GM12878 (cell line): ENCODE results near the gene PPP1R27. TPM values are rescaled to one million over a fixed set of nuclear protein-coding genes. Genes with fewer than 3 reads are reported as not detected.

Experiments
- ATAC-seq: fragments of 200-7000 bp; cut with Tn5 transposase; 3 replicates; pipeline ENCODE4 v1.9.1; 2020; ENCODE audit warnings: mild to moderate bottlenecking, moderate library complexity
- BruUV-seq: library from RNA; stranded (reverse); fragments of 400-500 nt; replicated peaks from 2 replicates; lab custom pipeline; 2021; lab: Mats Ljungman, UMichigan
- CTCF ChIA-PET: fragments of 300-600 bp; sonication (Branson Sonifier 250); formaldehyde crosslinking; extraction: SDS; loops from one replicate; lab custom pipeline; 2021; ENCODE audit warnings: inconsistent platforms; lab: Yijun Ruan, JAX
- POLR2A ChIA-PET: fragments of 350-600 bp; formaldehyde crosslinking; extraction: SDS; loops from one replicate; lab custom pipeline; 2021; ENCODE audit warnings: inconsistent platforms; lab: Charles Lee
- RAD21 ChIA-PET: fragments of 300-600 bp; sonication (Branson Sonifier 250); formaldehyde crosslinking; loops from one replicate; lab custom pipeline; 2023; ENCODE audit warnings: antibody characterized with exemption; ENCODE audit not compliant: unreplicated experiment; lab: Charles Lee
- SMC1A ChIA-PET: fragments of 300-600 bp; sonication (Branson Sonifier 250); formaldehyde crosslinking; loops from one replicate; lab custom pipeline; 2023; ENCODE audit not compliant: unreplicated experiment, uncharacterized antibody; lab: Charles Lee
- DNase-seq: peaks from one replicate; pipeline ENCODE4 v3.0.0-alpha.2; 2011; ENCODE audit warnings: low read depth, low spot score
- FAIRE-seq: peaks from 3 replicates; lab custom pipeline; 2011; peaks lifted over from hg19 to GRCh38; lab: Jason Lieb, UNC
- H2AFZ ChIP-seq: 2 replicates; pipeline ENCODE4 v1.6.0; 2011; ENCODE audit warnings: low read depth, low read length, control low read depth; ENCODE audit not compliant: control insufficient read depth
- H3K27ac ChIP-seq: 2 replicates; pipeline ENCODE4 v1.5.1; 2011; ENCODE audit warnings: control low read depth; ENCODE audit not compliant: control insufficient read depth, insufficient read depth
- H3K27me3 ChIP-seq, 2 experiments: replicated peaks in 1 of 2; 2 replicates each; pipeline versions ENCODE4 v1.6.0 to v1.6.1; 2011; ENCODE audit warnings: low read length in 1 of 2; ENCODE audit not compliant: control insufficient read depth in 2 of 2, insufficient read depth in 2 of 2
- H3K36me3 ChIP-seq, 2 experiments: 2 replicates each; pipeline ENCODE4 v1.5.1; 2011; ENCODE audit warnings: low read length in 1 of 2; ENCODE audit not compliant: control insufficient read depth in 2 of 2, insufficient read depth in 2 of 2
- H3K4me1 ChIP-seq: 2 replicates; pipeline ENCODE4 v1.6.1; 2011; ENCODE audit warnings: mild to moderate bottlenecking, low read length, moderate library complexity, mixed read lengths; ENCODE audit not compliant: control insufficient read depth, insufficient read depth
- H3K4me2 ChIP-seq: 2 replicates; pipeline ENCODE4 v1.6.0; 2011; ENCODE audit warnings: control low read depth; ENCODE audit not compliant: control insufficient read depth, insufficient read depth
- H3K4me3 ChIP-seq: fragments of 200-600 bp; sonication (generic); 2 replicates; pipeline ENCODE4 v1.5.1; 2016
- H3K79me2 ChIP-seq: 2 replicates; pipeline ENCODE4 v1.6.0; 2011; ENCODE audit warnings: low read length; ENCODE audit not compliant: control insufficient read depth, insufficient read depth
- H3K9ac ChIP-seq: 2 replicates; pipeline ENCODE4 v1.8.0; 2011; ENCODE audit warnings: low read length, control low read depth, mixed read lengths; ENCODE audit not compliant: control insufficient read depth, insufficient read depth
- H3K9me3 ChIP-seq: replicated peaks from 3 replicates; pipeline ENCODE4 v1.5.1; 2011; ENCODE audit warnings: mild to moderate bottlenecking, low read length; ENCODE audit not compliant: control insufficient read depth, insufficient read depth
- H4K20me1 ChIP-seq: 2 replicates; pipeline ENCODE4 v1.6.0; 2011; ENCODE audit not compliant: control insufficient read depth, insufficient read depth
- ATF7 ChIP-seq: fragments of 450-650 bp; IDR thresholded peaks from 2 replicates; pipeline ENCODE4 v1.6.1; 2016; ENCODE audit warnings: low read depth, mild to moderate bottlenecking
- CEBPB ChIP-seq, 2 experiments: fragments of 150-350 bp in 1 of 2; IDR thresholded peaks; 2 replicates each; pipeline ENCODE4 v1.6.1; 2012 to 2014; ENCODE audit warnings: low read depth in 2 of 2, low read length in 2 of 2, borderline replicate concordance in 1 of 2, inconsistent platforms in 1 of 2
- EED ChIP-seq: sonication (generic); IDR thresholded peaks from 2 replicates; pipeline ENCODE4 v1.6.1; 2016; ENCODE audit warnings: antibody characterized with exemption, low read depth
- ETV6 ChIP-seq, 2 experiments: fragments of 450-650 bp in 1 of 2; IDR thresholded peaks in 1 of 2; conservative IDR thresholded peaks in 1 of 2; 2 replicates each; pipeline ENCODE4 v1.6.1; 2014; ENCODE audit warnings: antibody characterized with exemption in 1 of 2, borderline replicate concordance in 1 of 2, low read depth in 1 of 2, mild to moderate bottlenecking in 1 of 2, moderate library complexity in 1 of 2
- FOXM1 ChIP-seq: IDR thresholded peaks from 2 replicates; pipeline ENCODE4 v1.6.1; 2012; ENCODE audit warnings: low read depth, mild to moderate bottlenecking, inconsistent platforms, low read length, moderate library complexity
- GABPA ChIP-seq: IDR thresholded peaks from 2 replicates; pipeline ENCODE4 v1.6.1; 2014; ENCODE audit warnings: antibody characterized with exemption, low read depth, mild to moderate bottlenecking, inconsistent platforms
- NBN ChIP-seq: fragments of 450-650 bp; IDR thresholded peaks from 2 replicates; pipeline ENCODE4 v1.6.1; 2016
- NR2C1 ChIP-seq: fragments of 450-650 bp; IDR thresholded peaks from 2 replicates; pipeline ENCODE4 v1.6.1; 2017; ENCODE audit warnings: antibody characterized with exemption, mild to moderate bottlenecking, moderate library complexity
- PAX5 ChIP-seq: IDR thresholded peaks from 2 replicates; pipeline ENCODE4 v1.6.1; 2011; ENCODE audit warnings: low read depth, low read length, borderline replicate concordance
- POLR2AphosphoS2 ChIP-seq: IDR thresholded peaks from 2 replicates; pipeline ENCODE4 v1.6.1; 2011; ENCODE audit warnings: low read depth, mild to moderate bottlenecking, low read length, improper control_type of control experiment, moderate library complexity
- RAD21 ChIP-seq: IDR thresholded peaks from 2 replicates; pipeline ENCODE4 v1.6.1; 2011; ENCODE audit warnings: mild to moderate bottlenecking, low read depth, low read length, moderate library complexity; ENCODE audit not compliant: insufficient read depth
- STAT3 ChIP-seq: IDR thresholded peaks from 2 replicates; pipeline ENCODE4 v1.6.1; 2011; ENCODE audit warnings: low read depth, low read length, improper control_type of control experiment
- SUPT20H ChIP-seq: IDR thresholded peaks from 2 replicates; pipeline ENCODE4 v1.6.1; 2011; ENCODE audit warnings: low read depth, mild to moderate bottlenecking, low read length, moderate library complexity, borderline replicate concordance; ENCODE audit not compliant: control insufficient read depth
- TARDBP ChIP-seq: IDR thresholded peaks from 2 replicates; pipeline ENCODE4 v1.6.1; 2016; ENCODE audit warnings: borderline replicate concordance
- TCF12 ChIP-seq: IDR thresholded peaks from 2 replicates; pipeline ENCODE4 v1.6.1; 2011; ENCODE audit warnings: low read depth, mild to moderate bottlenecking, low read length
- USF1 ChIP-seq: IDR thresholded peaks from 2 replicates; pipeline ENCODE4 v1.6.1; 2011; ENCODE audit warnings: borderline replicate concordance, low read depth, mild to moderate bottlenecking, moderate library complexity, mixed read lengths, low read length; ENCODE audit not compliant: insufficient read depth; ENCODE audit errors: extremely low read length
- YY1 ChIP-seq: IDR thresholded peaks from 2 replicates; pipeline ENCODE4 v1.6.1; 2011; ENCODE audit warnings: low read depth, mild to moderate bottlenecking, low read length
- ZNF24 ChIP-seq: fragments of 450-650 bp; IDR thresholded peaks from 2 replicates; pipeline ENCODE4 v1.6.1; 2017; ENCODE audit warnings: antibody characterized with exemption, mild to moderate bottlenecking
- ZNF384 ChIP-seq: IDR thresholded peaks from 2 replicates; pipeline ENCODE4 v1.6.1; 2012; ENCODE audit warnings: low read depth, mild to moderate bottlenecking, low read length, improper control_type of control experiment, borderline replicate concordance
- WGBS: methylation state at CpG from one replicate; pipeline ENCODE4 v1.1.6; 2016; ENCODE audit warnings: low lambda C conversion rate; ENCODE audit not compliant: insufficient replicate concordance, insufficient coverage; ENCODE audit errors: missing lambda C conversion rate; 5-methylcytosine and 5-hydroxymethylcytosine counted together
- in situ Hi-C: fragments of 300-500 bp; cut with MboI; formaldehyde crosslinking; loops from 9 replicates; pipeline ENCODE4 v1.14.3; 2018; ENCODE audit warnings: mixed read lengths
- intact Hi-C: fragments of 100-400 bp; cut with micrococcal nuclease; formaldehyde crosslinking; loops from one replicate; pipeline ENCODE4 v1.14.2; 2022; ENCODE audit not compliant: unreplicated experiment
- polyA plus RNA-seq, 11 experiments: library from polyadenylated mRNA; depleted of rRNA in 4 of 11; unstranded in 6 of 11; stranded (reverse) in 5 of 11; fragments of >200 nt; fragmentation: Nextera tagmentation in 4 of 11; fragmentation: Illumina TruSeq in 1 of 11; extraction: Ambion mirVana in 4 of 11; extraction: Trizol in 1 of 11; gene quantifications; 1 replicate in 1 of 11; 2 replicates in 10 of 11; pipeline versions ENCODE4 v1.2.1 to v1.2.3, GENCODE V29; 2011 to 2016; ENCODE audit warnings: inconsistent platforms in 2 of 11, missing spikeins in 2 of 11, low read depth in 1 of 11
- total RNA-seq, 4 experiments: library from RNA; depleted of rRNA in 3 of 4; stranded (reverse); fragments of >200 nt in 3 of 4; fragmentation: Illumina TruSeq in 1 of 4; extraction: Trizol in 1 of 4; gene quantifications; 2 replicates each; pipeline versions ENCODE4 v1.2.1 to v1.2.3, GENCODE V29; 2013 to 2021
- TF ChIP-seq, protein P1 (sequence below): IDR thresholded peaks from 2 replicates; pipeline ENCODE4 v1.6.1; 2011; ENCODE audit warnings: low read depth, mild to moderate bottlenecking, low read length, moderate library complexity, borderline replicate concordance; ENCODE audit errors: extremely low read depth
- TF ChIP-seq, protein P2 (sequence below): IDR thresholded peaks from 2 replicates; pipeline ENCODE4 v1.6.1; 2012; ENCODE audit warnings: low read depth, low read length, improper control_type of control experiment

The PPP1R27 gene
- total and polyA plus RNA-seq, 10 of the 15 experiments (the other 5 are each of a cell fraction or from before 2014, with no cell fraction given) = 0.17 to 1.6 (median 0.49) TPM; not detected in 3

- ATAC-seq (no peak), FAIRE-seq (no peak), DNase-seq (no peak)
- Histone ChIP-seq H3K36me3 (peaks cover 7 to 31% of the 10 kb centered on the region in 2 experiments), H2AFZ (peak within 1 kb of the TSS; percentile 67), H3K4me1 (peaks cover 23% of the 10 kb centered on the region), H3K79me2 (peaks cover 76% of the 10 kb centered on the region), H3K27ac (peak within 1 kb of the TSS; percentile 98), H3K27me3 (no peaks in the 10 kb centered on the region), H3K9ac (peak within 1 kb of the TSS; percentile 99), H4K20me1 (peaks cover 3% of the 10 kb centered on the region; the same call in 1 of the 2 replicates), H3K4me2 (peak within 1 kb of the TSS; percentile 91), H3K9me3 (no peaks in the 10 kb centered on the region), H3K4me3 (peak within 1 kb of the TSS; percentile 100)
- in situ Hi-C loops = no loop called here
- SMC1A ChIA-PET = interaction anchor here (0.8 to 1.5 kb wide), 2 partner anchors 26 to 178 kb away, joined by 3 to 6 read pairs; partner anchors contain the start of gene MCRIP1
- RAD21 ChIA-PET = interaction anchor here (1.0 to 1.2 kb wide), 2 partner anchors 27 to 68 kb away, joined by 3 read pairs; partner anchors contain the start of genes MAFG and MCRIP1
- intact Hi-C loops = loop anchor here (5.0 kb wide), 1 partner anchor 162 kb away; the partner anchor contains the start of genes CENPX and LRRC45
- POLR2A ChIA-PET = interaction anchor here (0.5 to 1.9 kb wide), 6 partner anchors 10 to 132 kb away, joined by 3 to 15 read pairs (median 10); partner anchors contain the start of gene MCRIP1
- under 1% methylated on average over 85 of the region's 95 CpGs for WGBS
- CTCF ChIA-PET = interaction anchor here (0.7 to 1.4 kb wide), 4 partner anchors 9 to 125 kb away, joined by 3 to 7 read pairs (median 4); partner anchors contain the start of genes ARHGDIA and MCRIP1
- no TSS peak for BruUV-seq
- TF ChIP-seq CEBPB (IDR thresholded peaks at IDR 0.05; ENCODE audit: borderline replicate concordance in 1 of 2, low read depth in 2 of 2, low read length in 2 of 2) (no peak), STAT3 (no peak), ATF7 (no peak), ZNF384 (no peak), RAD21 (no peak), ETV6 (conservative IDR thresholded peaks at IDR 0.05 in 1 of 2, IDR thresholded peaks at IDR 0.05 in 1 of 2; ENCODE audit: borderline replicate concordance in 1 of 2, low read depth in 1 of 2) (no peak), EED (no peak), POLR2AphosphoS2 (peak; percentile 78; the same call in 1 of the 2 replicates), TCF12 (peak; percentile 61; the same call in 1 of the 2 replicates), NBN (no peak), GABPA (no peak), ZNF24 (0 out of 2 replicates have a peak, but pooled peaks have one; percentile 35), FOXM1 (no peak), YY1 (no peak), TARDBP (no peak), USF1 (no peak), SUPT20H (no peak), NR2C1 (peak; percentile 93), PAX5 (peak; percentile 9; the same call in 1 of the 2 replicates)
- TF ChIP-seq, protein P1, sequence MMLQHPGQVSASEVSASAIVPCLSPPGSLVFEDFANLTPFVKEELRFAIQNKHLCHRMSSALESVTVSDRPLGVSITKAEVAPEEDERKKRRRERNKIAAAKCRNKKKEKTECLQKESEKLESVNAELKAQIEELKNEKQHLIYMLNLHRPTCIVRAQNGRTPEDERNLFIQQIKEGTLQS = no peak
- TF ChIP-seq, protein P2, sequence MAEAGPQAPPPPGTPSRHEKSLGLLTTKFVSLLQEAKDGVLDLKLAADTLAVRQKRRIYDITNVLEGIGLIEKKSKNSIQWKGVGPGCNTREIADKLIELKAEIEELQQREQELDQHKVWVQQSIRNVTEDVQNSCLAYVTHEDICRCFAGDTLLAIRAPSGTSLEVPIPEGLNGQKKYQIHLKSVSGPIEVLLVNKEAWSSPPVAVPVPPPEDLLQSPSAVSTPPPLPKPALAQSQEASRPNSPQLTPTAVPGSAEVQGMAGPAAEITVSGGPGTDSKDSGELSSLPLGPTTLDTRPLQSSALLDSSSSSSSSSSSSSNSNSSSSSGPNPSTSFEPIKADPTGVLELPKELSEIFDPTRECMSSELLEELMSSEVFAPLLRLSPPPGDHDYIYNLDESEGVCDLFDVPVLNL = no peak
Measured at GRCh38 chr17:81859906-81860755, 25.3 kb upstream of the PPP1R27 start, which contains the start of gene P4HB. P4HB (minus strand) TSS chr17:81860535; CDS start chr17:81860471, 64 bp downstream.
